Stimulated activated CD4-positive, alpha-beta T cell treated with anti-CD3 and anti-CD28 coated beads, TNF-alpha, amount 100 ng/mL, for 24 hours (primary cell): ENCODE data around the gene GPX6.
"Not testable (repeated sequence)": the region's sequence is repeated elsewhere in the genome, so short reads cannot be mapped to it uniquely, and the experiment has no call there.

Source experiments
- DNase-seq, 3 experiments: peaks; one replicate each; pipeline ENCODE4 v3.0.0-alpha.2; 2020; ENCODE audit warnings: low read depth in 3 of 3

Gene GPX6

DNA sequence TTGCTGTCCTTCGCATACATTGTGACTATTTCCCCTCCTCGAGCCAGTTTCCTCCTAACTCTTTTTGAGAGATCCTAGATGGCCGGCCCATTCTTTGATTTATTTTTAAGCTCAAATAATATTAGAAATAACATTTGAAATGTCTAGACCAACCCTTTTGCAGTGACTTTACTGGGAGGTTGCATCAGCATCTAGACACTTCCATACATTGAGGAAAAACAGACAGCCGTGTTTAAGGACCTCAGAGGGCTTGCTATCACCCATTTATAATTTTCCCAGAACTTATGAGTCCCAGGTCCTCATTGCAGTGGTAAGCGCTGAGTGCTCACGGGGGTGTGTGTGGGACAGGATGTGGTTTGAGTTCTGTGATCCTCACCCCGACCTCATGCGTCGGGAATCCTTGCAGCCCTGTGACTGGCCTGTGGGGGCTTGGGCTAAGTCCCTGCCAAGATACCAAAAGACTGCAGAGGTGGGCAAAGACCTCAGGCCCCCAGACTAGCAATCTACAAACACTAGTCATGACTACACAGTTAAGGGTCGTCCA lies 10.0 kb upstream of the GPX6 start, which contains the start of gene GPX5:
GPX5 (plus strand) TSS at position 386 of the 544 bp plus-strand sequence; CDS start at position 519, 133 bp downstream.
- no peak for DNase-seq

DNA sequence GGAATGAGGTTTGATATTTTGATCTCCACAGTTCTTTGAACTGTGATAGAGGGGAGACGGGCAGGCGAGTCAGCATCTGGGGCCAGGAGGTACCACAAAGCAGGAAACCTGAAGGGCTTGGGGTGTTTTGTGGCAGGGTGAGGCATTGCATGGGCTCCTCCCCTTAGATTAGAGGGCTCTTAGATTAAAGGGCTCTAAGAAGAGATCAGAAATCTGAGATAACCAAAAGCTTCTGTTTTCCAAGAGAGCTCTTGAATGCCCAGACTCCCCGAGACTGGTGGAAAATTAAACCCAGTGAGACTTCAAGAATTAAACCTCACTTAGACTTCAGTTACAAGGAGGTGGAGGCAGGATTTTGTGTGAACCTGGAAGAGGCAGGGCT lies 7.6 kb upstream of the GPX6 start:
- DNase-seq: no peak

DNA sequence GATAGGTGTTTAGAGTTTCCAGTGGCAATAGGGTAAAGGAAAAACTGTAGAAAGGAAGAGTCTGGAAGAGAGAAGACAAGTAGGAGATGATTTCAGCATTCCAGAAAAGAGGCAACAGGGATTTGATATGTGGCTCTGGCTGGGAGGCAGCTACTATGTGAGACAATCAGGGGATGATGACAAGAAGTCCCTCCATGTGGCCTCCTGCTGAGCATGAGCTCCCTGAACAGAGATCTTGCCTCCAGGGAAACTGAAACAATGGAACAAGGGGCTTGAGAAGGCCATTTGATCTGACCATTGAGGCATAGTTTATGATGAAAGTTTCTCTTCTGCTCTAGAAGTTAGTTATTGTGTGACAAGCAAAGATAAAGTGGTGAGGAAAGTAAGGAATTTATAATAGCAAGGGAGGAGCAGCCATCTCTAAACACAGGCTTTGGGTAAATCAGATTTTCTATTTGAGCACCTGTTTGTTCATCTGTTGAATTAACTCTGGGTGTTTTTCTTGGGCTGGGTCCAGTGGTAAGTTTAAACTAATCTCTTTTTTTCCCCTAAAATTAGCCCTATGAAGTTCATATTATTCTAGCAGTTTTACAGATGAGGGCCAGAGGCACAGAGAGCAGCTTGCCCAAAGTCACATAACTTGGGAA lies 7.1 kb upstream of the GPX6 start:
- no peak for DNase-seq

DNA sequence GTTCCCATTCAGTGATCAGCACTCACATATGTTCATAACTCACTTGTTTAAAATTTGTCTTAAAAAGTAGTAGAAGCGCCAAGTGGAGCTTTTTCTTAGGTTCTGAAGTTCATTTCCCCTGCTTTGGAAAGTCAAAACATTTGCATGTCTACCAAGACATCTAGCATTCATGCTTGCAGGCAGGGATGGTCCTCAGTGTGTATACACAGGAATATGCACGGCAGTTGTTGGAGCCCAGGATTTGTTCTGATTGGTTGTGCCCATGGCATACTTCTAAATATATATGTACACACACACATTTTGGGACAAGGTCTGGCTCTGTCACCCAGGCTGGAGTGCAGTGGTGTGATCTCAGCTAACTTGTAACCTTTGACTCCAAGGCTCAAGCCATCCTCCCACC lies 2.4 kb upstream of the GPX6 start:
- DNase-seq: no peak

DNA sequence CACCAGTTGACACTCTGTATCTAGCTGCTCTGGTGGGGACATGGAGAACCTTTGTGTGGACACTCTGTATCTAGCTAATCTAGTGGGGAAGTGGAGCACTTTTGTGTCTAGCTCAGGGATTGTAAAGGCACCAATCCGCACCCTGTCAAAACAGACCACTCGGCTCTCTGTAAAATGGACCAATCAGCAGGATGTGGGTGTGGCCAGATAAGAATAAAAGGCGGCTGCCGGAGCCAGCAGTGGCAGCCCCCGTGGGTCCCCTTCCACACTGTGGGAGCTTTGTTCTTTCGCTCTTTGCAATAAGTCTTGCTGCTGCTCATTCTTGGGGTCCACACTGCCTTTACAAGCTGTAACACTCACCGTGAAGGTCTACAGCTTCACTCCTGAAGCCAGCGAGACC lies 3.2 kb downstream of the GPX6 start:
- not testable (repeated sequence) for DNase-seq

DNA sequence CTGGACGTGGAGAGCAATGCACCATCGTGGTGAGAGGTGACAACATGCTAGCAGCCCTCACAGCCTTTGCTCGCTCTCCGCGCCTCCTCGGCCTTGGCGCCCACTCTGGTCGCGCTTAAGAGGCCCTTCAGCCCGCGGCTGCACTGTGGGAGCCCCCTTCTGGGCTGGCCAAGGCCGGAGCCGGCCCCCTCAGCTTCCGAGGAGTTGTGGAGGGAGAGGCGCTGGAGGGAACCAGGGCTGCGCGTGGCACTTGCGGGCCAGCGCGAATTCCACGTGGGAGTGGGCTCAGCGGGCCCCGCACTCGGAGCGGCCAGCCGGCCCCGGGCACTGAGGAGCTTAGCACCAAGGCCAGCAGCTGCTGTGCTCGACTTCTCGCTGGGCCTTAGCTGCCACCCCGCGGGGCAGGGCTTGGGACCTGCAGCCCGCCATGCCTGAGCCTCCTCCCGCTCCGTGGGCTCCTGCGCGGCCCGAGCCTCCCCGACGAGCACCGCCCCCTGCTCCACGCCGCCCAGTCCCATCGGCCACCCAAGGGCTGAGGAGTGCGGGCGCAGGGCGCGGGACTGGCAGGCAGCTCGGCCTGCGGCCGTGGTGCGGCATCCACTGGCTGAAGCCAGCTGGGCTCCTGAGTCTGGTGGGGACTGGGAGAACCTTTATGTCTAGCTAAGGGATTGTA lies 3.8 kb downstream of the GPX6 start:
- DNase-seq: no peak

DNA sequence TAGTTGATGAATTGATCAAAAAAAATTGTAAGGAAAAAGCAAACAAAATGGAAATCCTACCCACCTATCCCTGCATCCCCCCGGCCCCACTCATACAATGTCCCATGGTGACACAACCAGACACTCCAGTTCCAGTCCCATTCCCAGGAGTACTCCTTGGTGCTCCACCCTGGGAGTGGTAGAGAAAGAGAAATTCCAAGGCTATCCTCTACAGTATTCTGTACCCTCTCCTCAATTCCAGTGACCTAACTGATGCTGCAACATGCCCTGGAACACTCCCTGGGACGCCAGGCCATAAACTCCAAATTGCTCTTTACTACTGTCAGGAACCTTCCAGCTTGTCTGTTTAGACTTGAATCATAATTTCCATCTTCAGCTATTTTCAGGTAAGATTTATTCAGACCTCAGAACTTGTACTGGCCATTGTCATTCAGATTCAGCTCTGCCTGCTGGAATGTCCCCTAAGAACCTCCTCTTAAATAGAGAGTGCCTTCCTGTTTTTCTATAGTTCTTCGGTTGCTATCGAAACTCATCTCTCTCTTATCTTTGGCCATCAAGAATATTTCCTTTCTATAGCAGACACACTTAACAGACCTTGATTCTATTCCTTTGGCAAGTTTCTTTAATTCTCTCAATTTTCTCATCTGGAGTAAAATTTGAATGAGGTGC lies 8.7 kb downstream of the GPX6 start:
- no peak for DNase-seq

DNA sequence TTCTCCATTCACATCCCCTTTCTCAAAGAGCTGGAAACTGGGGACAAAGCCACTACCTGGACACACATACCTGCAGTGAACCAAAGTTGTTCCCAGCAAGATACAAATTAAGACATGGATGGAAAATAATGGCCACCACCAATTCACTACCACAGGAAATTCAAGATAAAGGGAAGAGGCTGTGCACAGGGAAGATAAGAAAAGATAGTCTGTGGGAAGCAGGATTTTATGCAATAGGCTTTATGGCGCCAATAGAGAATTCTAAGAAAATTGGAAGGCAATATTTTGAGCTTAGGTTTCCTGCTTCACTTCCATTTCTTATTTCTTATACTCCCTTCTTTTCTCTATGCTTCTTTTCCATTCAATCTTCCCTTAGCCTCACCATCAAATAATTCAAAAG lies 9.9 kb downstream of the GPX6 start:
- DNase-seq: no peak

DNA sequence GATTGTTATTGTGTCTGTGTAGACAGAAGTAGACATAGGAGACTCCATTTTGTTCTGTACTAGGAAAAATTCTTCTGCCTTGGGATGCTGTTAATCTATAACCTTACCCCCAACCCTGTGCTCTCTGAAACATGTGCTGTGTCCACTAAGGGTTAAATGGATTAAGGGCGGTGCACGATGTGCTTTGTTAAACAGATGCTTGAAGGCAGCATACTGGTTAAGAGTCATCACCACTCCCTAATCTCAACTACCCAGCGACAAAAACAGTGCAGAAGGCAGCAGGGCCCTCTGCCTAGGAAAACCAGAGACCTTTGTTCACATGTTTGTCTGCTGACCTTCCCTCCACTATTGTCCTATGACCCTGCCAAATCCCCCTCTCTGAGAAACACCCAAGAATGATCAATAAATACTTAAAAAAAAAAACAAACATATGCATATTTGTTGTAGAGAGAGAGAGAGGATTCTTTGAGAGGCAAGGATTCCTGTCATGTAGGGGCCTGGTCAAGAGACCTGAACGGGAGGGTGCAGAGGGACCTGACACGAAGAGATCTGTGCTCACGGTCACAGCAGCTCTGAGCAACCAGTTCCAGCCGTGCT lies 12.8 kb downstream of the GPX6 start:
- DNase-seq: not testable (repeated sequence)

DNA sequence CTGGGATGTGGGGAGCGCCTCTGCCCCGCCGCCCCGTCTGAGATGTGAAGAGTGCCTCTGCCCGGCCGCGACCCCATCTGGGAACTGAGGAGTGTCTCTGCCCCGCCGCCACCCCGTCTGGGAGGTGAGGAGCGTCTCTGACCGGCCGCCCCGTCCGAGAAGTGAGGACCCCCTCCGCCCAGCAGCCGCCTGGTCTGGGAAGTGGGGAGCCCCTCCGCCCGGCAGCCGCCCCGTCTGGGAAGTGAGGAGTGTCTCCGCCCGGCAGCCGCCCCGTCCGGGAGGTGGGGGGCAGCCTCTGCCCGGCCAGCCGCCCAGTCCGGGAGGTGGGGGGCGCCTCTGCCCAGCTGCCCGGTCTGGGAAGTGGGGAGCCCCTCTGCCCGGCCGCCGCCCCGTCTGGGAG lies 13.5 kb downstream of the GPX6 start:
- not testable (repeated sequence) for DNase-seq

DNA sequence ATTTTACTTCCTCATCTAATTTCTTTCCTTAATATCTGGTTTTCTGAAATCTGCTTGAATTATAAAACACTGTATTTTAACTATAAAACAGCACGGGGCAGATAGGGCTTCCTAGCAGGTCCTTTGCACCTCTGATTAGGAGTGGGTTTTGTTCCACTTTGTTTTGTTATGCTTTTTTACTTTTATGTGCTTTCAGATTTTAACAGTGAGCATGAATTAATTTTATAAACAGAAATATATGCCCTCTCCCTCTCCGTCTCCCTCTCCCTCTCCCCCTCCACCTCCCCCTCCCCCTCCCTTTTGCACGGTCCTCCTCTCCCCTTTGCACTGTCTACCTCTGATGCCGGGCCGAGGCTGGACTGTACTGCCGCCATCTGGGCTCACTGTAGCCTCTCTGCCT lies 14.3 kb downstream of the GPX6 start:
- DNase-seq: no peak

DNA sequence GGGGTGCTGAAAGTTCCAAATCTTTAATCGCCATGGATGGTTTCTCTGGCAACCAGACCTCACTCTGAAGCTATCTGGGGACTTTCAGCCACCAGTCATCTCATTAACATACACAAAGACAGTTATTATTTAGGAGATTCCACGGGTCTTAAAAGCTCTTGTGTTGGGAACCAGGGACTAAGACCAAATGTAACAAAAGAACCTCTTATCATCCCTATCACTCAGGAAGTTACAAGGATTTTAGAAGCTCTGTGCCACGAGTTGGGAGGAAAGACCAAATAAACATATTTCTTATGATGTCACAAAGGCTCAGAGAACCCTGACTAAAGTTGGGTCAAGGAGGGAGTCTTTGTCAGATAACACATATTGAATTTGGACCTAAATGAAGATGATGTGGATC lies 17.7 kb downstream of the GPX6 start:
- DNase-seq: no peak

DNA sequence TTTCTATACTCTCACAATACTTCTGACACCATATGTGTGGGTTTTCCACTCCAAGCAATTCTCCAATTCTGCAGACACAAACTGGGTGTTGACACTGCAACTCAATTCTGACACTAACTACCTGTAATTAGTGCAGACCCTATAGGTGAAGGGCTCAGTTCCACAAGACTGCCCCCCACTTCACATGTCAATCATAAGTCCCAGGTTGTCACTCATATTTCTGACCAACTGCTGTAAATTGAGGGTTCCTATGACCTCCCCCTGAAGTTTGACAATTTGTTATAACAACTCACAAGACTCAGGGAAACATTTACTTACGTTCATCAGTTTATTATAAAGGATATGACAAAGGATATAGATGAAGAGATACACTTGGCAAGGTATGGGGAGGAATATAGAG lies 18.3 kb downstream of the GPX6 start:
- no peak for DNase-seq

DNA sequence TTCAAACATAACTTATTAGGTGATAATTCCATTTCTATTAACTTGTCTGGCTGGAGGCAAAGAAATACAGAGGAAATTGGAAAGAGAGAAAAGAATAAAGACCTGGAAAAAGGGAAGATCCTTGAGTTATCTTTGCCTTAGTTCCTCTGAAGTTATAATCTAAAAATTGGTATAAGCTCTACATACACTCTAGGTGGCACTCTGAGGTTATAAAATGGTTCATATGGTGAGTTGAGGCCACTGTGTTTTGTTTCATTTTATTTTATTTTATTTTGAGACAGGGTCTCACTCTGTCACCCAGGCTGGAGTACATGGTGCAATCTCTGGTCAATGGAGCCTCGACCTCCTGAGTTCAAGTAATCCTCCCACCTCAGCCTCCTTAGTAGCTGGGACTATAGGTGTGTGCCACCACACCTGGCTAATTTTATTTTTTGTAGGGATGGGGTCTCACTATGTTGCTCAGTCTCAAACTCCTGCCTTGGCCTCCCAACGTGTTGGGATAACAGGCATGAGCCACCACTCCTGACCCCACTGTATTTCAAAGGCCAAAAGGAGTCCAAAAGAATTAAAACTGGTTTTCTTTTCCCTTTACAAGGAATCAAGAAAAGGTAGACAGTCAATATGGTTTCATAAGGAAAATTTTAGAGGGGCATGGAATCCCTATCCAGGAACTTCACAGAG lies 19.4 kb downstream of the GPX6 start:
- no peak for DNase-seq

DNA sequence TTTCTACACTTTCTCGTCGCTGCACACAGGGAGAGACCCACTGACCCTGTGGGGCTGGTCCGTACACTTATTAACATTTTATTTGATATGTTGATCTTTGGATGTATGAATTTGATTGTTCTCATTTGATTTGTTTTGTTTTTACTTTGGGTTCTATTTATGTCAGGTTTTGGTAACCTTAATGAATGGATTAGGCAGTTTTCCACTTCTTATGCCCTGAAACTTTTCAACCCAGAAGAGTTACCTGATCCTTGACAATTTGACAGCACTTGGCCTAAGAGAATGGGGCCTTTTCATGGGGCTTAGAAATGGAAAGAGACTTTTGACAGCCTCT lies 23.6 kb downstream of the GPX6 start:
- no peak for DNase-seq

DNA sequence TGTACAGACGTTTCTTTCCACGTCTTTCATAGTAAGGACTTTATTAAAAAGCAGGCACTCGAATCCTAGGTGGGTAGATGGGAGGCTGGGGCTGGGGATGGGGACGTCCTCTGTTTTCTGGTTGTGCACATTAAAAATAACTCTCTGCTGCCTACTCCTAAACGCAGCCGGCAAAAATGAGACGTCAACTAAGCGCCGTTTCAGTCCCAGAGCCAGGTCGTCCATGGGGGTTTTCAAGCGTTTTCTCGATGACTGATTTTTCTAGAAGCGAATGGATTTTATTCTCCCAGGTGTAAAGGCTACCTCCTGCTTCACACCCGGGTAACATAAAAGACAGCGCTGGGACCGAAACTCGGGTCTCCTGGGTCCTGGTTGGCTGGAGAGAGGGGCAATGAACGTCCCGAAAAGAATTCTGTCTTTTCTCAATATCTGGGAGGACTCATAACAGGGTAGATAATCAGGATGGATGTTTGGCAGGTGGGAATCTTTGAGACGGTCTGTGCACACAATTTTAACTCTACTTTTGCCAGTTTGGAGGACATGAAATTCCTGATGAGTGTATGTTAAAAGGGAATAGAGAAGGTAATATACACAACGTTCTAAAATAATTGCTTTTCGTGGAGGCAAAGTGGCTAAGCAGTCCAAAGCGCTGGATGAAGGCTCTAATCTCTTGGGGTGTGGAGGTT lies 25.2 kb downstream of the GPX6 start:
- no peak for DNase-seq

DNA sequence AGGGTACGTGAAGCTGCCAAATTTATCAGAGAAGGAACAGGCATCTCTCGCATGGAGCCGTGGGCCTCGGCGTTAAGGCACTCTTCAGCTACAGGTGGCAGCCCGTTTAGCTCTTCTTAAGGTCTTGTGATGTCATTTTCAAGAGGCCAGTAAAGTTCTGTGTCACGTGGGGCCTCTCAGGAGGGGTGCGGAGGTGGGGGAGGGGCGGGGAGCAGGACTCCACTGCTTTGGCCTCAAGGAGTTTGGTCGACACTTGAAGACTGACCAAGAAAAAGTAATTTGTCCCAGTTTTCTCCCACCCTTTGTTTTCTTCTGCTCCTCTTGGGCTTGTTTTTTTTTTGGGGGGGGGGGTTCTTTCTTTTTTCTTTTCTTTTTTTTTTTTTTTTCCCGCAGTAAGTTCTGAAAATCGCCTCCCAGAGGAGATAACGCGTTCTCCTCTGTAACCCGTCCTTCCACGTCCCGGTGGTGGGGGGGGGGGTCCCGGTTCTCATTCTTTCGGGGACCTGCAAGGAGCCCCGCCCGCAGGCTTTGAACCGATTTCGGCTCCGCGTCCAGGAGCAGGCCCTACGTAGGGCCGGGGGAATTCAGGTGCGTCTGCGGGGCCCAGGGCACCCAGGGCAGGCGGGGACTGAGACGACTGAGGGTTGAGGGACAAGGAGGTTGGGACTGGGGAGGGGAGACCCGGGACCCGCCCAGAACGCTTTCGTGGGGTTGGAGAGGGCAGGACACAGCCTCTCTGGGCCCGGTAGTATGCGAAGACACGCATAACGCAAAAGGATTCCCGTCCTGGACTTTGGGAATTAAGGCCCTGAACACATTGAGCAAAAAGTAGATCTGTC lies 26.0 kb downstream of the GPX6 start:
- peak in 2 of 3 experiments; percentile 5 to 50 for DNase-seq

DNA sequence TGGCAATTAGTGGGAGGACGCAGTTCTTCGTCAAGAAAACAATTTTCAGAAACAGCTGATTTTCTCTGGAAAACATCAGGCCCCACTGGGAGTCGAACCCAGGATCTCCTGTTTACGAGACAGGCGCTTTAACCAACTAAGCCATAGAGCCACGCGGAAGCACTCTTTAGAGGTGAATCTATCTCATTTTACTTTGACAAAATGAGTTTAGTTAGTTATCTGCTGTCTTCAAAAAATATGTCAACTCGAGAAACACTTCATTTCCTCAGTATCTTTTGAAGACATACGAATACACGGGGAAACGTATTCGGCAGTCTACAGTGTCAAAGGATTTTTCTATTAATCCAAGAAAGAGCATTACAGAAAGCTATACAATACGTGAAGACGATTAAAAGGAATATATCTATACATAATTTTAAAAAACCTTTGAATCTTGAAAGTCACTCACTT lies 26.7 kb downstream of the GPX6 start:
- peak in 2 of 3 experiments; percentile 9 to 44 for DNase-seq

DNA sequence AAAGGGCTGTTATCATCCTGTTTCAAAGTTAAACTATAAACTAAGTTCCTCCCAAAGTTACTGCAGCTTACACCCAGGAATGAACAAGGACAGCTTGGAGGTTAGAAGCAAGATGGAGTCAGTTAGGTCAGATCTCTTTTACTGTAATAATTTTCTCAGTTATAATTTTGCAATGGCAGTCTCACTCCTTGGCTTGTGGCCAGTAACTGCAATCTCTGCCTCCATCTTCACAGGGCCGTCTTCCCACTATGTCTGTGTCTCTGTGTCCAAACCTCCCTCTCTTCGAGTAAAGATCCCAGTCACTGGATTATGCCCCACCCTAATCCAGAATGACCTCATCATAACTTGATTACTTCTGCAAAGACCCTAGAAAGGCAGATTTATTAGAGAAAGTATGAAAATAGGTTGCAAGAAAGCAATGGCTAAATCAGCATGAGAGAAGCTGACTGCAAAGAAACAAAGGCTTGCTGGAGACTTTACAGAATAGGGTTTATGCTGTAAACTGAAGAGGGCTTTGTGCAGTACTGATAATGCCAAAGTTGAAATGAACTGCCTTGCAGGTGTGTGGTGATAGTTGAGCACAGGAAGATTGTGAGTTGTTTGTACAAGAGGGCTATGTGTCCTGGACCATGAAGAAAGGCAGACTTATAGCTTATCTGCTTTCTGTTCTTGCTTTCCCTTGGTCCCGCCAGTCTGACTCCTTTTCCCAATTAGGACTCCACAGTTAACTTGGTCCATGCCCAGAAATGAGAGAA lies 28.4 kb downstream of the GPX6 start:
- no peak for DNase-seq

DNA sequence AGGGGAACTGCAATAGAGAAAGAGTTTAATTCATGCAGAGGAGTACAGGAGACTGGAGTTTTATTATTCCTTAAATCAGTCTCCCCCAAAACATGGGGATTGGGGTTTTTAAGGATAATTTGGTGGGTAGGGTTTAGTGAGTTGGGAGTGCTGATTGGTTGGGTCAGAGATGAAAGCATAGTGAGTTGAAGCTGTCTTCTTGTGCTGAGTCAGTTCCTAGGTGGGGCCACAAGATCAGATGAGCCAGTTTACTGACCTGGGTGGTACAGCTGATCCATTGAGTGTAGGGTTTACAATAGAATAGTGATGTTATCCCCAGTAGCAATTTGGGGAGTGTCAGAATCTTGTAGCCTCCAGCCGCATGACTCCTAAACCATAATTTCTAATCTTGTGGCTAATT lies 29.1 kb downstream of the GPX6 start:
- DNase-seq: no peak
